Fibroblast of lung (primary cell): ENCODE data around the gene TSC22D1. TPM values are rescaled to one million over a fixed set of nuclear protein-coding genes. Genes with fewer than 3 reads are reported as not detected.

Source experiments
- DNase-seq, 2 donors: peaks; one replicate each; pipeline versions ENCODE4 v3.0.0 to v3.0.0-alpha.2; 2010; ENCODE audit warnings: low read depth in 2 of 2
- H2AFZ ChIP-seq: 2 replicates; pipeline ENCODE4 v1.5.1; 2012; ENCODE audit warnings: low read length, control low read depth, inconsistent platforms
- H3K27ac ChIP-seq: 2 replicates; pipeline ENCODE4 v1.5.1; 2011; ENCODE audit warnings: low read length, control low read depth; ENCODE audit not compliant: insufficient read depth
- H3K27me3 ChIP-seq: 2 replicates; pipeline ENCODE4 v1.5.1; 2011; ENCODE audit warnings: mild to moderate bottlenecking, low read length; ENCODE audit not compliant: control insufficient read depth, insufficient read depth
- H3K36me3 ChIP-seq: 2 replicates; pipeline ENCODE4 v1.5.1; 2011; ENCODE audit warnings: low read length; ENCODE audit not compliant: control insufficient read depth, insufficient read depth
- H3K4me1 ChIP-seq: 2 replicates; pipeline ENCODE4 v1.5.1; 2011; ENCODE audit warnings: low read length; ENCODE audit not compliant: control insufficient read depth, insufficient read depth; ENCODE audit errors: extremely low read depth
- H3K4me2 ChIP-seq: 2 replicates; pipeline ENCODE4 v1.5.1; 2011; ENCODE audit warnings: low read length, control low read depth; ENCODE audit not compliant: insufficient read depth; ENCODE audit errors: extremely low read depth
- H3K4me3 ChIP-seq, 4 experiments: fragments of 200-600 bp in 1 of 4; sonication (generic) in 1 of 4; replicated peaks in 1 of 4; 2 replicates each; pipeline ENCODE4 v1.5.1; 2011 to 2016; ENCODE audit warnings: low read length in 4 of 4, low read depth in 3 of 4, mild to moderate bottlenecking in 3 of 4, control low read depth in 2 of 4, inconsistent platforms in 1 of 4, mixed read lengths in 1 of 4; ENCODE audit not compliant: insufficient read depth in 1 of 4; ENCODE audit errors: control extremely low read depth in 1 of 4
- H3K79me2 ChIP-seq: 2 replicates; pipeline ENCODE4 v1.5.1; 2012; ENCODE audit warnings: mild to moderate bottlenecking, low read length, inconsistent platforms; ENCODE audit not compliant: control insufficient read depth, insufficient read depth
- H3K9ac ChIP-seq: 2 replicates; pipeline ENCODE4 v1.5.1; 2011; ENCODE audit warnings: mild to moderate bottlenecking, low read length, control low read depth; ENCODE audit not compliant: insufficient read depth
- H3K9me3 ChIP-seq: 2 replicates; pipeline ENCODE4 v1.5.1; 2012; ENCODE audit warnings: low read depth, low read length; ENCODE audit not compliant: control insufficient read depth, insufficient read depth
- H4K20me1 ChIP-seq: 2 replicates; pipeline ENCODE4 v1.5.1; 2011; ENCODE audit warnings: low read length; ENCODE audit not compliant: control insufficient read depth, insufficient read depth; ENCODE audit errors: extremely low read depth
- EZH2 ChIP-seq: IDR thresholded peaks from 2 replicates; pipeline ENCODE4 v1.5.1; 2012; ENCODE audit warnings: low read length, control low read depth, mild to moderate bottlenecking; ENCODE audit errors: missing control alignments
- polyA plus RNA-seq, 2 donors: library from polyadenylated mRNA; depleted of rRNA in 1 of 2; stranded (reverse) in 1 of 2; unstranded in 1 of 2; fragments of >200 nt; gene quantifications; 2 replicates each; pipeline ENCODE4 v1.2.1, GENCODE V29; 2011 to 2012; ENCODE audit warnings: missing spikeins in 1 of 2
- total RNA-seq: library from RNA; depleted of rRNA; stranded (reverse); fragments of >200 nt; gene quantifications from 2 replicates; pipeline ENCODE4 v1.2.1, GENCODE V29; 2014
- TF ChIP-seq, protein P1 (sequence below), 2 donors: IDR thresholded peaks in 1 of 2; conservative IDR thresholded peaks in 1 of 2; 1 replicate in 1 of 2; 2 replicates in 1 of 2; pipeline ENCODE4 v1.5.1; 2011 to 2012; ENCODE audit warnings: low read length in 2 of 2, control low read depth in 1 of 2, inconsistent platforms in 1 of 2, low read depth in 1 of 2, mild to moderate bottlenecking in 1 of 2

Gene TSC22D1
- total and polyA plus RNA-seq, 2 donors (not counting 1 experiment from before 2014, with no cell fraction given): 80.4 to 97.6 TPM

DNA sequence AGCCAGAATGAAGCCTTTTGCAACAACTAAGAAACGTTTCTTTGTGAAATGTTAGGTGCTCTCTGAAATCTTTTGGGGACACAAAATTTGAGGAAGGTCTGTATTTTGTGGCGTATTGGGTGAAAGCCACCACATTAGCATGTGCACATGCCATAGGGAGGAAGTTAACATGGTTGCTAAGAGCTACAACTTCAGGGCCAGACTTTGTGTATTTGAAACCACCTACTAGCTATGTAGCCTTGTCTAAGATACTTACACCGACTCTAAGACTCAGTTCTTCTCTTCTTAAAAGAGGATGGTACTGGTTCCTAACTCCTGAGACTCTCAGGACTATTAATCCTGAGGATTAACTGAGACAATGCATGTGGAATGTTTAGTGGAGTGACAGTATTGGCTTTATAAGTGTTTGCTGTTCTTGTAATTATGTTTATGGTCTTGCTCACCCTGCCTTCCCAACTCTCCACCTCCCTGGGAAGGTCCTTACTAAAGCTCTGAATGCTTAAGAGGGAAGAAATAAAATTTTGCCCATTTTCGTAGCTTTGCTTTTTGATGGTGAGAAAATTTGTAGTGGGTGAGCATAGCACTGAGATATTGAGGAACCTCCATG, 187.0 kb downstream of the TSC22D1 start:
- no peak overlapping the region for H3K27ac ChIP-seq
- no peak overlapping the region for H2AFZ ChIP-seq
- H3K4me1 ChIP-seq: no peaks in the 10 kb centered on the region
- H3K27me3 ChIP-seq: no peaks in the 10 kb centered on the region
- no peak overlapping the region for H3K4me2 ChIP-seq
- TF ChIP-seq, protein P1, sequence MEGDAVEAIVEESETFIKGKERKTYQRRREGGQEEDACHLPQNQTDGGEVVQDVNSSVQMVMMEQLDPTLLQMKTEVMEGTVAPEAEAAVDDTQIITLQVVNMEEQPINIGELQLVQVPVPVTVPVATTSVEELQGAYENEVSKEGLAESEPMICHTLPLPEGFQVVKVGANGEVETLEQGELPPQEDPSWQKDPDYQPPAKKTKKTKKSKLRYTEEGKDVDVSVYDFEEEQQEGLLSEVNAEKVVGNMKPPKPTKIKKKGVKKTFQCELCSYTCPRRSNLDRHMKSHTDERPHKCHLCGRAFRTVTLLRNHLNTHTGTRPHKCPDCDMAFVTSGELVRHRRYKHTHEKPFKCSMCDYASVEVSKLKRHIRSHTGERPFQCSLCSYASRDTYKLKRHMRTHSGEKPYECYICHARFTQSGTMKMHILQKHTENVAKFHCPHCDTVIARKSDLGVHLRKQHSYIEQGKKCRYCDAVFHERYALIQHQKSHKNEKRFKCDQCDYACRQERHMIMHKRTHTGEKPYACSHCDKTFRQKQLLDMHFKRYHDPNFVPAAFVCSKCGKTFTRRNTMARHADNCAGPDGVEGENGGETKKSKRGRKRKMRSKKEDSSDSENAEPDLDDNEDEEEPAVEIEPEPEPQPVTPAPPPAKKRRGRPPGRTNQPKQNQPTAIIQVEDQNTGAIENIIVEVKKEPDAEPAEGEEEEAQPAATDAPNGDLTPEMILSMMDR (conservative IDR thresholded peaks at IDR 0.05 in 1 of 2, IDR thresholded peaks at IDR 0.05 in 1 of 2; ENCODE audit: low read depth in 1 of 2, low read length in 2 of 2): no peak
- no peak for TF ChIP-seq EZH2
- H4K20me1 ChIP-seq: no peaks in the 10 kb centered on the region
- H3K36me3 ChIP-seq: no peaks in the 10 kb centered on the region
- H3K4me3 ChIP-seq: no peak overlapping the region
- H3K9ac ChIP-seq: no peak overlapping the region
- no peak for DNase-seq
- H3K9me3 ChIP-seq: no peaks in the 10 kb centered on the region
- H3K79me2 ChIP-seq: no peaks in the 10 kb centered on the region

DNA sequence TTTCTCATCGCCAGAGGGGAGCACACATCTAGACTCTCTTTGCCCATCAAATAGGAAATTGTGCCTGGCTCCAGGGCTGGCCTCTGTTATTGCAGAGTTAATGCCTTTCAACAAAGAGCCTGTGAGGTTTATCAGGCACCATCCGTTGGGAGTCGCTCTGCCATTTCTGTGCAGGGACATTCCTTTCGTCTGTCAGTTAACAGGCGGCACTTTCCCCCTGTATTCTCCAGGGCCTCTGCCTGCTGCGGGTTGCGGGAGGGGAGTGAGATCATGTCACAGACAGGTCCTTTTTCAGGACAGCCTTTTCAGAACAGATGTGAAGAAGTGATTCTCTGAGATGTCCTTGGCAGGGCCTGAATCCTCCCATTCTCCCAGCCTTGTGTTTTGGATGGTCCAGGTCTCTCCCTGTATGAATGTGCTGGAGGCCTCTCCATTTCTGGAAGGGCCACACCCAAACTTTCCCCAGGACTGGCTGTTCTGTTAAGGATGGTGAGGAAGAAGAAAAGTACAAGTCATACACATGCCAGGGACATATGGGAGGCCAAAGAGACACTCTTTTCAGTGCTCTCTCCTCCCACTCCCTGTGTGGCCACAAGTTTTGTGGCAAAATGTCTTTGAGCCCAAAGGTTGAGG, 187.6 kb downstream of the TSC22D1 start:
- Histone ChIP-seq H3K9ac (no peak overlapping the region), H3K79me2 (no peaks in the 10 kb centered on the region), H3K27me3 (no peaks in the 10 kb centered on the region), H3K4me3 (no peak overlapping the region), H3K4me2 (no peak overlapping the region), H4K20me1 (no peaks in the 10 kb centered on the region), H3K9me3 (no peaks in the 10 kb centered on the region), H3K36me3 (no peaks in the 10 kb centered on the region), H2AFZ (no peak overlapping the region), H3K4me1 (no peaks in the 10 kb centered on the region), H3K27ac (no peak overlapping the region)
- no peak for DNase-seq
- TF ChIP-seq, protein P1 (conservative IDR thresholded peaks at IDR 0.05 in 1 of 2, IDR thresholded peaks at IDR 0.05 in 1 of 2; ENCODE audit: low read depth in 1 of 2, low read length in 2 of 2): no peak
- no peak for TF ChIP-seq EZH2

DNA sequence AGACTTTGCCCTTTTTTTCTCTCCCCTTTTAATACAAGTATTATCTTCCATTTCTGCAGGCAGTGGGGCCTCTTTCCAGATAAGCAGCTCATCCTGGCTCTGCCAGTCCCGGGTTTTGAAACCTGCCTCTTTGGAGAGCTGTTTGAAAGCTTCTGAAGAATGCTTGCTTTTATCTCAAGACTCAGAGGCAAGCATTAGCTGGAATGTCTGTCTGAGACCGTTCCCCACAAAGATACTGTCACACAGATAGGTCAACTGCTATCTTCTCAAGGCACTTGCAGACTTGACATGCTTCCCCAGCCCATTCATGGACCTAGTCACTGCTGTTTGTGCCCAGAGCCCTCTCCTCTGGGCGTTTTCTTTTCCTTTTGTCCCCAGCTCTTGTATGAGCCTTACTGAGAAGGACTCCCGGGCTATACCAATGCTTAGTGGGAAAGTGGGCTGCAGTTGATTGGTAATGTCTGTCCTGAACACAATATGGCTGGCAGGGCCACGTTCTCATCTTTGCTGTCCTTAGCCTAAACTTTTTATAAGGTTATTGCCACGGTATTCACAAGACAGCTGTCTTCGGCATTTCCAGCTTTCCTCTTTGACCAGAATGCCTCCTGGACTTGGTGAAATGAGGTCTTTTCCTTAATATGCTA, 189.1 kb downstream of the TSC22D1 start:
- H3K27me3 ChIP-seq: no peaks in the 10 kb centered on the region
- no peak overlapping the region for H3K9ac ChIP-seq
- H4K20me1 ChIP-seq: no peaks in the 10 kb centered on the region
- H3K27ac ChIP-seq: no peak overlapping the region
- no peaks in the 10 kb centered on the region for H3K9me3 ChIP-seq
- no peak overlapping the region for H2AFZ ChIP-seq
- DNase-seq: no peak
- no peaks in the 10 kb centered on the region for H3K79me2 ChIP-seq
- H3K4me1 ChIP-seq: no peaks in the 10 kb centered on the region
- no peaks in the 10 kb centered on the region for H3K36me3 ChIP-seq
- H3K4me3 ChIP-seq: no peak overlapping the region
- H3K4me2 ChIP-seq: no peak overlapping the region
- no peak for TF ChIP-seq EZH2
- TF ChIP-seq, protein P1 (conservative IDR thresholded peaks at IDR 0.05 in 1 of 2, IDR thresholded peaks at IDR 0.05 in 1 of 2; ENCODE audit: low read depth in 1 of 2, low read length in 2 of 2): no peak
